ENCODE data around the gene PGM2L1.
A peak's percentile ranks its signal among the peaks of the same experiment; 100 is the strongest.

DNA sequence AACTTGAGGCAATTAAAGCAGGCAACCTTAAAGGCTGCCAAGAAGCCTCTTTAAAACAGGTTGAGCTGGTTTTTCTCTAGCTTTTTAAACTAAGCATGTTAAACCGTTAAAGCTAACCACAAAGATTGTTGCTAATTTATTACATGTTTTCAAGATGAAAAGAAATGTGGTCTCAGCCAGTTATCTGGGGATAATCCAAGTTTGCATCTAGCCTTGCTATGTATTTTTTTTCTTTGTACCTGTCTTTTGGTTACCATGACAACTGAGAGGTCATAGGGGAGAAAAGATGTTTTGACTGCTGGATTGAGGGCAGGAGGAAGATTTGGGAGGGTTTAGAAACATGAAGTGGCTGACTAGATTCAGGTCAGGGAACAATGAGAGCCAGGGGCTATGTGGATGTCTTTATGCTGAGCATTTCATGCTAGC lies 19.2 kb upstream of the PGM2L1 start:
- TF ChIP-seq, protein P1, sequence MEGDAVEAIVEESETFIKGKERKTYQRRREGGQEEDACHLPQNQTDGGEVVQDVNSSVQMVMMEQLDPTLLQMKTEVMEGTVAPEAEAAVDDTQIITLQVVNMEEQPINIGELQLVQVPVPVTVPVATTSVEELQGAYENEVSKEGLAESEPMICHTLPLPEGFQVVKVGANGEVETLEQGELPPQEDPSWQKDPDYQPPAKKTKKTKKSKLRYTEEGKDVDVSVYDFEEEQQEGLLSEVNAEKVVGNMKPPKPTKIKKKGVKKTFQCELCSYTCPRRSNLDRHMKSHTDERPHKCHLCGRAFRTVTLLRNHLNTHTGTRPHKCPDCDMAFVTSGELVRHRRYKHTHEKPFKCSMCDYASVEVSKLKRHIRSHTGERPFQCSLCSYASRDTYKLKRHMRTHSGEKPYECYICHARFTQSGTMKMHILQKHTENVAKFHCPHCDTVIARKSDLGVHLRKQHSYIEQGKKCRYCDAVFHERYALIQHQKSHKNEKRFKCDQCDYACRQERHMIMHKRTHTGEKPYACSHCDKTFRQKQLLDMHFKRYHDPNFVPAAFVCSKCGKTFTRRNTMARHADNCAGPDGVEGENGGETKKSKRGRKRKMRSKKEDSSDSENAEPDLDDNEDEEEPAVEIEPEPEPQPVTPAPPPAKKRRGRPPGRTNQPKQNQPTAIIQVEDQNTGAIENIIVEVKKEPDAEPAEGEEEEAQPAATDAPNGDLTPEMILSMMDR (IDR thresholded peaks at IDR 0.05) = no peak
- TF ChIP-seq POLR2A (IDR thresholded peaks at IDR 0.05) (no peak), POLR2AphosphoS5 (IDR thresholded peaks at IDR 0.05) (peak; percentile 68)

All from prostate gland (tissue), 2 donors.